Measurements from ENCODE around the gene KERA.

KERA gene

DNA sequence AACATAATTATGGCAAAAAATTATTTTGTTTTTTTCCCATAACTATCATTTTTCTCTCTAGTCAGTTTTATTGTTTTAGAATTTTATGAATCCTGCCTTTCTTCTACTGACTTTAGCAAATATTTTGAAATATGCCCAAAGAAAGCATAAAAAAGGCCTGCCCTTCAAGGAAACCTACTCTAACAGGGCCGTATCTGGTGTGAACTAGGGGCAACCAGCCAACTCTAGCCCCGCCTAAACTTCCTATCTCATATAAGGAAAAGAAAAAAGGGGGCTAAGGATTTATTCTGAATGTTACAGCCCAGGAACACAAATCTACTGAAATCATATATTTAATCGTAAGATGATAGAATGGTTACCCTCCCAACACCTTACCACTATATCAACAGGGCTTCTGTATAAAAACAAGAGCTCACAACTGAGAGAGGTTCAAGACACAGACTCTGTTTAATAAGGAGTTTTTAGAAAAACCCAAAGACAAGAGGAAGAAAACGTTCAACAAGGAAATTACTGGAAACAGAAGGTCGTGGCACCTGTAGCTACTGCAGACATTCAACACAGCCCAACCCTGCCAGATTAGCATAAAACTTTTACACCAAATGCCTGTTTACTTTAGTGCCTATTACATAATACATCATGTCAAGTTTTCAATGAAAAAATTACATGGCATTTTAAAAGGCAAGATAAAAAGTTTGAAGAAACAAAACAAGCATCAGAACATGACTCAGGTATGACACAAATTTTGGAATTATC is 40.1 kb downstream of the KERA start:
- H3K36me3 ChIP-seq (replicated peaks; ENCODE audit: low read depth, low read length) = no peaks in the 10 kb centered on the region
- H2AFZ ChIP-seq (ENCODE audit: low read depth, low read length) = no peak overlapping the region
- H3K27ac ChIP-seq (ENCODE audit: low read length) = no peak overlapping the region
- no peak overlapping the region for H3K4me2 ChIP-seq (ENCODE audit: low read length)
- 0 out of 2 replicates have a peak, but pooled peaks cover 11% of the 10 kb centered on the region for H3K9me3 ChIP-seq (ENCODE audit: insufficient read depth, low read length)
- no peaks in the 10 kb centered on the region for H3K79me2 ChIP-seq (ENCODE audit: low read length)
- H3K9ac ChIP-seq (ENCODE audit: low read length) = no peak overlapping the region
- H3K4me3 ChIP-seq (ENCODE audit: low read length) = no peak overlapping the region
- no peak for TF ChIP-seq EZH2phosphoT487 (IDR thresholded peaks at IDR 0.05; ENCODE audit: low read depth)
- TF ChIP-seq, protein P1, sequence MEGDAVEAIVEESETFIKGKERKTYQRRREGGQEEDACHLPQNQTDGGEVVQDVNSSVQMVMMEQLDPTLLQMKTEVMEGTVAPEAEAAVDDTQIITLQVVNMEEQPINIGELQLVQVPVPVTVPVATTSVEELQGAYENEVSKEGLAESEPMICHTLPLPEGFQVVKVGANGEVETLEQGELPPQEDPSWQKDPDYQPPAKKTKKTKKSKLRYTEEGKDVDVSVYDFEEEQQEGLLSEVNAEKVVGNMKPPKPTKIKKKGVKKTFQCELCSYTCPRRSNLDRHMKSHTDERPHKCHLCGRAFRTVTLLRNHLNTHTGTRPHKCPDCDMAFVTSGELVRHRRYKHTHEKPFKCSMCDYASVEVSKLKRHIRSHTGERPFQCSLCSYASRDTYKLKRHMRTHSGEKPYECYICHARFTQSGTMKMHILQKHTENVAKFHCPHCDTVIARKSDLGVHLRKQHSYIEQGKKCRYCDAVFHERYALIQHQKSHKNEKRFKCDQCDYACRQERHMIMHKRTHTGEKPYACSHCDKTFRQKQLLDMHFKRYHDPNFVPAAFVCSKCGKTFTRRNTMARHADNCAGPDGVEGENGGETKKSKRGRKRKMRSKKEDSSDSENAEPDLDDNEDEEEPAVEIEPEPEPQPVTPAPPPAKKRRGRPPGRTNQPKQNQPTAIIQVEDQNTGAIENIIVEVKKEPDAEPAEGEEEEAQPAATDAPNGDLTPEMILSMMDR (IDR thresholded peaks at IDR 0.05; ENCODE audit: low read depth, low read length) = no peak
- H3K27me3 ChIP-seq (ENCODE audit: low read depth, low read length) = no peaks in the 10 kb centered on the region
- peaks cover 5% of the 10 kb centered on the region for H3K4me1 ChIP-seq (ENCODE audit: low read length)
- H4K20me1 ChIP-seq (ENCODE audit: insufficient read depth, low read length) = no peaks in the 10 kb centered on the region

DNA sequence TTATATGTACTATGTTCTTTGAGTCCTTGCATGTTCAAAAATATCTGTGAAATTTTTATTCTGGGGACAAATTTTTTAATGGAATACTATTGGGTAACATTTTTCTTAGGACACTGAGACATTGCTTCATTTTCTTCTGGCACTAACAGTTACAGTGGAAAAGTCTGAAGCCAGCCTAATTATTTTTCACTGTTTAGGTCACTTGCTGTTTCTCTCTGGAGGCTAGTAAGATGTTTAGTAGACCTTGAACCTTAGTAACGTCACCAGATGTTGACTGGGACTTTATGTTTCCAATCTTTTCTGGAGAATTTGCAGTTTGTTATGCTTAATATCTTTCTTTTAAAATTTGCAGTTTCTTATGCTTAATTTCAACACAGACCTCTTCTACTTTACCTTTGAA is 40.8 kb downstream of the KERA start:
- H3K4me2 ChIP-seq (ENCODE audit: low read length) = no peak overlapping the region
- H3K9me3 ChIP-seq (ENCODE audit: insufficient read depth, low read length) = 0 out of 2 replicates have a peak, but pooled peaks cover 11% of the 10 kb centered on the region
- H4K20me1 ChIP-seq (ENCODE audit: insufficient read depth, low read length) = no peaks in the 10 kb centered on the region
- TF ChIP-seq, protein P1 (IDR thresholded peaks at IDR 0.05; ENCODE audit: low read depth, low read length) = no peak
- TF ChIP-seq EZH2phosphoT487 (IDR thresholded peaks at IDR 0.05; ENCODE audit: low read depth) = no peak
- H3K4me3 ChIP-seq (ENCODE audit: low read length) = no peak overlapping the region
- peaks cover 5% of the 10 kb centered on the region for H3K4me1 ChIP-seq (ENCODE audit: low read length)
- H2AFZ ChIP-seq (ENCODE audit: low read depth, low read length) = no peak overlapping the region
- H3K27me3 ChIP-seq (ENCODE audit: low read depth, low read length) = no peaks in the 10 kb centered on the region
- no peak overlapping the region for H3K27ac ChIP-seq (ENCODE audit: low read length)
- H3K9ac ChIP-seq (ENCODE audit: low read length) = no peak overlapping the region
- H3K79me2 ChIP-seq (ENCODE audit: low read length) = no peaks in the 10 kb centered on the region
- no peaks in the 10 kb centered on the region for H3K36me3 ChIP-seq (replicated peaks; ENCODE audit: low read depth, low read length)

DNA sequence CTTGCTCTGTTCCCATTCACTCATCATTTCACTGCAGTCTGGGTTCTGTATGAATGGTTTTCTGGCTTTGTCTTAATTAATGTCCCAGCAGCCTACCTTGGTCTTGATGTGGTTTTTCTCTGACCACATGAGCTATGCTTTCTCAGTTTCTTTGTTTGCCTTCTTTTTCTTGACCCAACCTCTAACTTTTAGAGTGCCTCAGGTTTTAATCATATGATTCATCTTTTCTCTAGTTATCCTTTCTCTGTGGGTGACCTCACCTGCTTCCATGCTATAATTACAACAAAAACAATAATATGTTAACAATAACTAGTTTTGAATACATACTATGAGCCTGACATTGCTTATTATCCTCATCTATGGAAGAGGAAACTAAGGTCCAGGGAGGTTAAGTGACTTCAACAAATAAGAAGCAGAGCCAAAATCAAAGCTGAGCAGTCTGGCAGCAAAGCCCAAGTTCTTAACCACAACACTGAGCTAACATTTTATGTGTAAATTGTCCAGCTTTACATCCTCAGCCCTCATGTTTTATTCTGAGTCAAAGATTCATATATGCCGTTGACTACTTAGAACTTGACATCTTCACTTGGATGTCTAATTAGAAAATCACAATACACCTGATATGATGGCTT is 48.4 kb downstream of the KERA start:
- no peak overlapping the region for H3K4me2 ChIP-seq (ENCODE audit: low read length)
- no peak overlapping the region for H2AFZ ChIP-seq (ENCODE audit: low read depth, low read length)
- peaks cover 37% of the 10 kb centered on the region for H3K4me1 ChIP-seq (ENCODE audit: low read length)

More for the DNA sequence above, 48.4 kb downstream of the KERA start:
- H3K27ac ChIP-seq (ENCODE audit: low read length) = no peak overlapping the region
- no peak overlapping the region for H3K9ac ChIP-seq (ENCODE audit: low read length)
- H3K27me3 ChIP-seq (ENCODE audit: low read depth, low read length) = no peaks in the 10 kb centered on the region
- no peaks in the 10 kb centered on the region for H3K36me3 ChIP-seq (replicated peaks; ENCODE audit: low read depth, low read length)
- TF ChIP-seq, protein P1 (IDR thresholded peaks at IDR 0.05; ENCODE audit: low read depth, low read length) = no peak
- TF ChIP-seq EZH2phosphoT487 (IDR thresholded peaks at IDR 0.05; ENCODE audit: low read depth) = no peak
- no peak overlapping the region for H3K4me3 ChIP-seq (ENCODE audit: low read length)
- no peaks in the 10 kb centered on the region for H3K9me3 ChIP-seq (ENCODE audit: insufficient read depth, low read length)
- no peaks in the 10 kb centered on the region for H3K79me2 ChIP-seq (ENCODE audit: low read length)
- H4K20me1 ChIP-seq (ENCODE audit: insufficient read depth, low read length) = no peaks in the 10 kb centered on the region
